Fibroblast of lung (primary cell): ENCODE results near the gene RIMBP3B. TPM values are rescaled to one million over a fixed set of nuclear protein-coding genes. Genes with fewer than 3 reads are reported as not detected.
A peak's percentile ranks its signal among the peaks of the same experiment; 100 is the strongest.
"Not testable (repeated sequence)": the region's sequence is repeated elsewhere in the genome, so short reads cannot be mapped to it uniquely, and the experiment has no call there.

ENCODE experiments used
- DNase-seq, 2 donors: peaks; one replicate each; pipeline versions ENCODE4 v3.0.0 to v3.0.0-alpha.2; 2010; ENCODE audit warnings: low read depth in 2 of 2
- H2AFZ ChIP-seq: 2 replicates; pipeline ENCODE4 v1.5.1; 2012; ENCODE audit warnings: low read length, control low read depth, inconsistent platforms
- H3K27ac ChIP-seq: 2 replicates; pipeline ENCODE4 v1.5.1; 2011; ENCODE audit warnings: low read length, control low read depth; ENCODE audit not compliant: insufficient read depth
- H3K27me3 ChIP-seq: 2 replicates; pipeline ENCODE4 v1.5.1; 2011; ENCODE audit warnings: mild to moderate bottlenecking, low read length; ENCODE audit not compliant: control insufficient read depth, insufficient read depth
- H3K36me3 ChIP-seq: 2 replicates; pipeline ENCODE4 v1.5.1; 2011; ENCODE audit warnings: low read length; ENCODE audit not compliant: control insufficient read depth, insufficient read depth
- H3K4me1 ChIP-seq: 2 replicates; pipeline ENCODE4 v1.5.1; 2011; ENCODE audit warnings: low read length; ENCODE audit not compliant: control insufficient read depth, insufficient read depth; ENCODE audit errors: extremely low read depth
- H3K4me2 ChIP-seq: 2 replicates; pipeline ENCODE4 v1.5.1; 2011; ENCODE audit warnings: low read length, control low read depth; ENCODE audit not compliant: insufficient read depth; ENCODE audit errors: extremely low read depth
- H3K4me3 ChIP-seq, 4 experiments: fragments of 200-600 bp in 1 of 4; sonication (generic) in 1 of 4; replicated peaks in 1 of 4; 2 replicates each; pipeline ENCODE4 v1.5.1; 2011 to 2016; ENCODE audit warnings: low read length in 4 of 4, low read depth in 3 of 4, mild to moderate bottlenecking in 3 of 4, control low read depth in 2 of 4, inconsistent platforms in 1 of 4, mixed read lengths in 1 of 4; ENCODE audit not compliant: insufficient read depth in 1 of 4; ENCODE audit errors: control extremely low read depth in 1 of 4
- H3K79me2 ChIP-seq: 2 replicates; pipeline ENCODE4 v1.5.1; 2012; ENCODE audit warnings: mild to moderate bottlenecking, low read length, inconsistent platforms; ENCODE audit not compliant: control insufficient read depth, insufficient read depth
- H3K9ac ChIP-seq: 2 replicates; pipeline ENCODE4 v1.5.1; 2011; ENCODE audit warnings: mild to moderate bottlenecking, low read length, control low read depth; ENCODE audit not compliant: insufficient read depth
- H3K9me3 ChIP-seq: 2 replicates; pipeline ENCODE4 v1.5.1; 2012; ENCODE audit warnings: low read depth, low read length; ENCODE audit not compliant: control insufficient read depth, insufficient read depth
- H4K20me1 ChIP-seq: 2 replicates; pipeline ENCODE4 v1.5.1; 2011; ENCODE audit warnings: low read length; ENCODE audit not compliant: control insufficient read depth, insufficient read depth; ENCODE audit errors: extremely low read depth
- polyA plus RNA-seq, 2 donors: library from polyadenylated mRNA; depleted of rRNA in 1 of 2; stranded (reverse) in 1 of 2; unstranded in 1 of 2; fragments of >200 nt; gene quantifications; 2 replicates each; pipeline ENCODE4 v1.2.1, GENCODE V29; 2011 to 2012; ENCODE audit warnings: missing spikeins in 1 of 2
- total RNA-seq: library from RNA; depleted of rRNA; stranded (reverse); fragments of >200 nt; gene quantifications from 2 replicates; pipeline ENCODE4 v1.2.1, GENCODE V29; 2014

The RIMBP3B gene
- total and polyA plus RNA-seq, 2 donors (not counting 1 experiment from before 2014, with no cell fraction given) = under 0.01 to 0.03 TPM

GRCh38 chr22:21417227-21417746 lies 33.7 kb downstream of the RIMBP3B start, which contains the start of gene HIC2:
Gene HIC2 (plus strand): TSS chr22:21417371. CDS start chr22:21442832, 25,461 bp downstream.
- H3K36me3 ChIP-seq, DNase-seq, H3K4me2 ChIP-seq, H3K4me1 ChIP-seq, H2AFZ ChIP-seq, H3K27me3 ChIP-seq, H3K79me2 ChIP-seq, H3K27ac ChIP-seq, H3K9me3 ChIP-seq, H4K20me1 ChIP-seq: not testable (repeated sequence)
- peak within 1 kb of the TSS in 1 of 4 experiments; percentile 49 for H3K4me3 ChIP-seq
- H3K9ac ChIP-seq = peak within 1 kb of the TSS; percentile 16

GRCh38 chr22:21417853-21418252 lies 34.3 kb downstream of the RIMBP3B start:
- not testable (repeated sequence) for H3K4me2 ChIP-seq, H3K4me1 ChIP-seq, H3K27me3 ChIP-seq, H4K20me1 ChIP-seq, H3K36me3 ChIP-seq, H3K9me3 ChIP-seq, DNase-seq, H3K79me2 ChIP-seq, H3K27ac ChIP-seq, H2AFZ ChIP-seq
- Histone ChIP-seq H3K4me3 (peak overlapping the region in 1 of 4 experiments; percentile 49), H3K9ac (peak overlapping the region; percentile 16)

- H3K27me3 ChIP-seq, H3K27ac ChIP-seq, H3K36me3 ChIP-seq, H3K9me3 ChIP-seq, H2AFZ ChIP-seq, H3K9ac ChIP-seq, H3K4me2 ChIP-seq, H3K4me3 ChIP-seq, H4K20me1 ChIP-seq, H3K4me1 ChIP-seq, H3K79me2 ChIP-seq, DNase-seq: not testable (repeated sequence)
Measured at GRCh38 chr22:21418974-21419638, 35.6 kb downstream of the RIMBP3B start.

GRCh38 chr22:21420180-21420763 lies 36.7 kb downstream of the RIMBP3B start:
- H3K36me3 ChIP-seq, H3K79me2 ChIP-seq, H3K4me2 ChIP-seq: not testable (repeated sequence)

GRCh38 chr22:21424084-21424709 lies 40.6 kb downstream of the RIMBP3B start:
- H3K4me2 ChIP-seq, H3K27me3 ChIP-seq, H3K4me1 ChIP-seq, H3K79me2 ChIP-seq, H3K27ac ChIP-seq, H2AFZ ChIP-seq, DNase-seq, H3K9me3 ChIP-seq, H3K36me3 ChIP-seq, H3K9ac ChIP-seq, H4K20me1 ChIP-seq, H3K4me3 ChIP-seq: not testable (repeated sequence)

More at GRCh38 chr22:21420180-21420763, 36.7 kb downstream of the RIMBP3B start:
- not testable (repeated sequence) for H3K9ac ChIP-seq, H2AFZ ChIP-seq, H3K27me3 ChIP-seq, H3K9me3 ChIP-seq, DNase-seq, H3K4me3 ChIP-seq, H4K20me1 ChIP-seq, H3K27ac ChIP-seq, H3K4me1 ChIP-seq

- H4K20me1 ChIP-seq, H3K79me2 ChIP-seq, H3K4me2 ChIP-seq, H3K9me3 ChIP-seq, H3K9ac ChIP-seq, H3K27ac ChIP-seq, H3K4me1 ChIP-seq, H3K27me3 ChIP-seq, DNase-seq, H3K4me3 ChIP-seq, H2AFZ ChIP-seq, H3K36me3 ChIP-seq: not testable (repeated sequence)
Measured at GRCh38 chr22:21434378-21435233, 51.1 kb downstream of the RIMBP3B start.
